HG02798 (cell line): ENCODE measurements around the gene MCU.

Experiments
- ATAC-seq: cut with Tn5 transposase; IDR thresholded peaks from one replicate; pipeline ENCODE4 v1.9.1; 2021; ENCODE audit warnings: mild to moderate bottlenecking; ENCODE audit not compliant: unreplicated experiment, poor library complexity

MCU gene

DNA sequence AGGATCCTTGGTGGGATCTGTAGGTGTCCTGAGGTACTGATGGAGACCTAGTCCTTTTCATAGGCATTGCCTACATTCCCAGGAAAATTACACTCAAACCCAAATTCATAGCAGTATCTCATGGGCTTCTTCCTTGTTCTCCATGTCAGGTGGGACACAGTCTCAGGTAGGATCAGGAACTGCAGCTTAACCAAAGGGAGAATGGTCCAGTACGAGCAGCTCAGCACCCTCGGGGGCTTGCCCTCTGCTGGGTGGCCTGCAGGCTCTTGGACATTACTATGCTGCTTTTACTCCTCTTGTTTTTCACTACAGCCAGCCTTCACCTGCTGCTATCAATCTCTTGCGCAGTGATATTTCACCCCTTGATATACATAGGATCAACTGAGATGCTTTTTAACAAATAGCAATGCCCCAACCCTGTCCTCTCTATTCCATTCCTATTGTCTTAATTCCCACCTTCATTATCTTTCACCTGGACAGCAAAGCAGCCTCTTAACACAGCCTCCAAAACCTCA, 234.1 kb downstream of the MCU start:
- ATAC-seq, result no peak

DNA sequence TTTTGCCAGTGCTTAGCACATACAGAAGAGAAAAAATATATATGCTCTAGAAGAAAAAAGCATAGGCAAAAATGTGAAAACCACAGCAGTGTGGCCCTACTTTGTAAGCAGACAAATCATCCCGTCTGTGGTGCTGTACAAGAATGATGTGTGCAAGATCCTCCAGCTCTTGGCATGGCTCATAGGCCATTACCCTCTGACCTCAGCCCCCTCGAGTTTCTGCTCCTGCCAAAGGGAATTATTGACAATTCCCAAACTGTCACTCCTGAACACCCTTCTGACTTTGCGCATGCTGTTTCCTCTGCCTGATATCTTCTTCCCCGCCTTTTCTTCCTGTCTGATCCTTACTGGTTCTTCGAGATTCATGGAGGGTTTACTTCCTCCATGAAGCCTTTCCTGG, 235.5 kb downstream of the MCU start:
- ATAC-seq, result no peak

DNA sequence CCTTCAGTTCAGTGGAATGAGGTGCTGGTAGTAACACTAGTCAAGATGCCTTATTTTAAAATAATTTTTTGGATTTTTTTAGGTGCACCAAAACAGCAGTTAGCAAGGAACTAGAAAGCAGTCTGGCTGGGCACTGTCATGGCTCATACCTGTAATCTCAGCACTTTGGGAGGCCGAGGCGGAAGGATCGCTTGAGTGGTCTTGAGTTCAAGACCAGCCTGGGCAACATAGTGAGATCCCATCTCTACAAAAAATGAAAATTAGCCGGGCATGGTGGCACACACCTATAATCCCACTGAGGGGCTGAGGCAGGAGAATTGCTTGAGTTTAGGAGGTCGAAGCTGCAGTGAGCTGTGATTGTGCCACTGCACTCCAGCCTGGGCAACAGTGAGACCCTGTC, 236.9 kb downstream of the MCU start:
- no peak for ATAC-seq

- ATAC-seq, result no peak
Observed at GRCh38 chr10:72930276-72930675, 238.3 kb downstream of the MCU start.

DNA sequence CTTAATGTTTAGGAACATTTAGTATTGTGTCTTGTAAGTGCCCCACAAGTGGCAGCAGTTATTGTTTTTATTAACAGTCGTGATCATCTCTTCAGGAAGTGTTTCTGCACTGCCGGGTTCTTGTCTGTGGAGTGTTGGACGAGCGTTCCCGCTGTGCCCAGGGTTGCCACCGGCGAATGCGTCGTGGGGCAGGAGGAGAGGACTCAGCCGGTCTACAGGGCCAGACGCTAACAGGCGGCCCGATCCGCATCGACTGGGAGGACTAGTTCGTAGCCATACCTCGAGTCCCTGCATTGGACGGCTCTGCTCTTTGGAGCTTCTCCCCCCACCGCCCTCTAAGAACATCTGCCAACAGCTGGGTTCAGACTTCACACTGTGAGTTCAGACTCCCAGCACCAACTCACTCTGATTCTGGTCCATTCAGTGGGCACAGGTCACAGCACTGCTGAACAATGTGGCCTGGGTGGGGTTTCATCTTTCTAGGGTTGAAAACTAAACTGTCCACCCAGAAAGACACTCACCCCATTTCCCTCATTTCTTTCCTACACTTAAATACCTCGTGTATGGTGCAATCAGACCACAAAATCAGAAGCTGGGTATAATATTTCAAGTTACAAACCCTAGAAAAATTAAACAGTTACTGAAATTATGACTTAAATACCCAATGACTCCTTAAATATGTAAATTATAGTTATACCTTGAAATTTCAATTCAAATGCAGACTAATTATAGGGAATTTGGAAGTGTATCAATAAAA, 240.5 kb downstream of the MCU start:
- no peak for ATAC-seq

DNA sequence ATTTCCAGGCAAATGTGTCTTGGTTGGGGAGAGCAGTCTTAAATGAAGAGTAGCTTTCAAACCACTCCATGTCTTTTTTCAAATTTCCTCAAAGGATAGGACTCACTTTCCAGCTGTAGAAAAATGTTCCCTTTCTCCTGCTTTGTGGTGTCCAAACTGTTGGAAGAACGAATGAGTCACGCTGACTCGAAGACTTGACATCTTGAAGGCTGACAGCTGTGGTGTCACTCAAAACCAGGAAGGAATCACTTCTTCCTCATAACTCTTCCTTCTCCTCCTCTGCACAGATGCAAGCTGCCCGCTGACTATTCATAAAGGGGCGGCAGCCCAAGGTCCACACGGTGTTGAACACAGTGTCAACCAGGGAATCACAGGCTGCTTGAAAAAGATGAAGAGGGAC, 243.4 kb downstream of the MCU start:
- ATAC-seq, result no peak
